Uterus (tissue), 2 donors: ENCODE results near the gene APOB.

Experiments
- CTCF ChIP-seq, 4 experiments: fragments of 200-600 bp in 2 of 4; fragments of 450-650 bp in 2 of 4; sonication (generic) in 2 of 4; IDR thresholded peaks; one replicate each; pipeline ENCODE4 v1.5.1; 2016 to 2019; ENCODE audit warnings: antibody characterized with exemption in 4 of 4, mild to moderate bottlenecking in 2 of 4, moderate library complexity in 1 of 4
- POLR2A ChIP-seq, 2 donors: fragments of 450-650 bp; IDR thresholded peaks; one replicate each; pipeline ENCODE4 v1.6.1; 2016; ENCODE audit warnings: antibody characterized with exemption in 2 of 2, mild to moderate bottlenecking in 1 of 2, moderate library complexity in 1 of 2

GRCh38 chr2:21047141-21048009 lies 3.5 kb upstream of the APOB start:
- TF ChIP-seq CTCF (IDR thresholded peaks at IDR 0.05) (no peak), POLR2A (IDR thresholded peaks at IDR 0.05) (no peak)
